Measurements from ENCODE around the gene PTCD1. TPM values are rescaled to one million over a fixed set of nuclear protein-coding genes. Genes with fewer than 3 reads are reported as not detected.

Gene PTCD1
- total and polyA plus RNA-seq, 9 donors, result 3.5 to 8.3 (median 7.3) TPM

DNA sequence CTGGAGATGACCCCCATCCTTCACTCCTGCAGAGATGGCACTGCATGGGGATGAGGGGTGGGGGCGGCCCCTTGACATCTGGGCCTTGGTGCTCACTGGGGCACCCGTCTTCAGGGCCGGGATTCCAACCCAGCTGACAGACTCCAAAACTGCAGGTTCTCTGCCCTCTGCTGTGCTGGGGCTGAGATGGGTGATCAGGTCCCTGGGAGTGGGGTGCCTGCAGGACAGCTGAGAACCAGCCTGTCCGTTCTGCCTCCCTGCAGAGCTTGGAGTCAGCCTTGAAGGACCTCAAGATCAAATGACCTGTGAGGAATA, 44.5 kb downstream of the PTCD1 start:
- no peak overlapping the region for H3K4me3 ChIP-seq
- DNase-seq, result no peak
- TF ChIP-seq CTCF (IDR thresholded peaks at IDR 0.05) (no peak), EP300 (IDR thresholded peaks at IDR 0.05) (no peak), POLR2A (IDR thresholded peaks at IDR 0.05) (no peak)
- no peaks in the 10 kb centered on the region for H3K9me3 ChIP-seq
- H3K27ac ChIP-seq, result no peak overlapping the region
- WGBS, 3 donors, result 81 to 91% (median 82%) methylated on average over 4 of the region's 4 CpGs
- peaks cover 3% of the 10 kb centered on the region for H3K4me1 ChIP-seq (ENCODE audit: insufficient read depth)
- no peaks in the 10 kb centered on the region for H3K36me3 ChIP-seq
- intact Hi-C loops (cut with DNase I), result loop anchor here in 2 of 4 donors (10.0 kb wide), 1 partner anchor 249 kb away; the partner anchor contains the start of gene SMURF1 (in 2 of the 2)
- no peaks in the 10 kb centered on the region for H3K27me3 ChIP-seq

DNA sequence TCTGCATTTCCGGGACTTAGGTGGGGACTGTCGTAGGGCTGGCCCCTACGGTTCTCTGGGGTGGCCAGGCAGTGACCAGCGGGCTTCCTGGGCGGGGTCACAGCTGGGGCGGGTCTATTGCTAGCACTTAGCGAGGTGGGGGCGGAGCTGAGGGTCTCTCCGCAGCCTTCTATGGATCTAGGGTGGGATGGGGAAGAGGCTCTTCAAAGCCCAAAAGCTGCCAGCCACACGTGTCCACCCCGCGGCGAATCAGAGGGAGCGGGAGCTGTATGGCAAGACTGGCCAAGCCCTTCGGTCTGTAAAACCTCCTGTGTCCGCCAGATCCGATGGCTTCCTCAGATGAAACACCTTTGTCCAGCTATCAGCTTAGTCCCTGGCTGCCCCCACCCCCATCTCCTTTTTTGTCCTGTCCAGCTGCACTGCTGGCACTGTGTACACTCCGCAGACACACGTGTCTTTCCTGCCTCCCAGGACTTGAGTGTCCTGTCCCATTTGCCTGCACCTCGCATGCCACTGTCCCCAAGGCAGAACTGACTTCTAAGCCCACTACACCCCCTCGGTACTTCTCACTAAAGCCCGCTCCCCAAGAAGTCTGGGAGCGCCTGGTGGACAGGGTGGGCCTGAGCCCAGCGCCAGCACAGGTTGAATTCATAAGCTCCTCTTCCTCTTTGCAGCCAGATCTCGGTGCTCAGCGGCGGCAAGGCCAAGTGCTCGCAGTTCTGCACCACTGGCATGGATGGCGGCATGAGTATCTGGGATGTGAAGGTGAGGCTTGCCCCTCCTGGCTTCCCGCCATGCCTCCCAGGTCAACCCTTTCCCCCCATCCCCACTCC, 45.0 kb downstream of the PTCD1 start:
- DNase-seq, result peak; percentile 53 to 74 (median 67)
- intact Hi-C loops (cut with DNase I), result loop anchor here in 2 of 4 donors (10.0 kb wide), 1 partner anchor 249 kb away; the partner anchor contains the start of gene SMURF1 (in 2 of the 2)

GRCh38 chr7:99392659-99393354, 45.8 kb downstream of the PTCD1 start:
- peaks cover 3% of the 10 kb centered on the region for H3K4me1 ChIP-seq (ENCODE audit: insufficient read depth)
- H3K4me3 ChIP-seq, result peak overlapping the region; percentile 45
- peak overlapping the region in 1 of 2 donors; percentile 36 for H3K27ac ChIP-seq
- H3K36me3 ChIP-seq, result no peaks in the 10 kb centered on the region
- DNase-seq, result peak; percentile 75 to 87 (median 80)
- intact Hi-C loops (cut with DNase I), result loop anchor here in 2 of 4 donors (10.0 kb wide), 1 partner anchor 248 kb away; the partner anchor contains the start of gene SMURF1 (in 2 of the 2)
- 0 to 5% (median 2%) methylated on average over 58 to 68 of the region's 68 CpGs for WGBS, 3 donors
- no peaks in the 10 kb centered on the region for H3K9me3 ChIP-seq
- H3K27me3 ChIP-seq, result no peaks in the 10 kb centered on the region
- TF ChIP-seq EP300 (IDR thresholded peaks at IDR 0.05) (no peak), POLR2A (IDR thresholded peaks at IDR 0.05) (no peak), CTCF (IDR thresholded peaks at IDR 0.05) (no peak)

More for the DNA sequence above, 45.0 kb downstream of the PTCD1 start:
- H3K4me1 ChIP-seq (ENCODE audit: insufficient read depth), result peaks cover 3% of the 10 kb centered on the region
- H3K27ac ChIP-seq, result peak overlapping the region in 1 of 2 donors; percentile 36
- 34 to 40% (median 37%) methylated on average over 30 of the region's 30 CpGs for WGBS, 3 donors
- peak overlapping the region; percentile 45 for H3K4me3 ChIP-seq
- no peak for TF ChIP-seq EP300 (IDR thresholded peaks at IDR 0.05)
- no peak for TF ChIP-seq POLR2A (IDR thresholded peaks at IDR 0.05)
- no peak for TF ChIP-seq CTCF (IDR thresholded peaks at IDR 0.05)
- H3K9me3 ChIP-seq, result no peaks in the 10 kb centered on the region
- H3K27me3 ChIP-seq, result no peaks in the 10 kb centered on the region
- H3K36me3 ChIP-seq, result no peaks in the 10 kb centered on the region

DNA sequence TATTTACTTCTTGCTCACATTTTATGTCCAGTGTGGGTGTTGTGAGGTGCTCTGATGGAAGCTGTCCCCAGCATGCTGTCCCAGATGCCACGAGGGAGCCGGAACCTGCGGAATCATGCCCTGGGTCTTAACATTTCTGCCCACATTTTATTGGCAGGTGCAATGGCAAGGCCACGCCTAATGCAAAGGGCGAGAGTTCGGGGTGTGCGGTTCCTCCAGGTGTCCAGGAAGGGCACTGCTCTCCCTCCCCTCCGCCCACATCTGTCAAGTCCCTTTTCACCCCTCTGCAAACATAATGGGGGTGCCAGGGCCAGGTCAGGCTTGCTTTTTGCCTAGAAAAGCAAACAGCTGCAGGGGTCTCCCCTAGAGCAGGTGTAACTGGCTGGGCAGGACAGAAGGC, 46.6 kb downstream of the PTCD1 start:
- H3K27ac ChIP-seq, result no peak overlapping the region
- H3K36me3 ChIP-seq, result no peaks in the 10 kb centered on the region
- H3K4me1 ChIP-seq (ENCODE audit: insufficient read depth), result peaks cover 3% of the 10 kb centered on the region
- intact Hi-C loops (cut with DNase I), result loop anchor here in 2 of 4 donors (10.0 kb wide), 1 partner anchor 247 kb away; the partner anchor contains the start of gene SMURF1 (in 2 of the 2)
- TF ChIP-seq EP300 (IDR thresholded peaks at IDR 0.05), result no peak
- TF ChIP-seq POLR2A (IDR thresholded peaks at IDR 0.05), result no peak
- TF ChIP-seq CTCF (IDR thresholded peaks at IDR 0.05), result no peak
- H3K27me3 ChIP-seq, result no peaks in the 10 kb centered on the region
- 86 to 90% (median 87%) methylated on average over 8 of the region's 8 CpGs for WGBS, 3 donors
- no peak for DNase-seq
- H3K4me3 ChIP-seq, result no peak overlapping the region
- H3K9me3 ChIP-seq, result no peaks in the 10 kb centered on the region

All from ovary (tissue), 9 donors.